GM20431 (cell line): ENCODE measurements around the gene SH3RF3.

Source experiments
- in situ Hi-C: fragments of 300-500 bp; cut with MseI, MboI; formaldehyde crosslinking; loops from one replicate; pipeline ENCODE4 v1.15.0; 2020; ENCODE audit warnings: low sequenced_read_pairs; ENCODE audit not compliant: unreplicated experiment

The SH3RF3 gene

DNA sequence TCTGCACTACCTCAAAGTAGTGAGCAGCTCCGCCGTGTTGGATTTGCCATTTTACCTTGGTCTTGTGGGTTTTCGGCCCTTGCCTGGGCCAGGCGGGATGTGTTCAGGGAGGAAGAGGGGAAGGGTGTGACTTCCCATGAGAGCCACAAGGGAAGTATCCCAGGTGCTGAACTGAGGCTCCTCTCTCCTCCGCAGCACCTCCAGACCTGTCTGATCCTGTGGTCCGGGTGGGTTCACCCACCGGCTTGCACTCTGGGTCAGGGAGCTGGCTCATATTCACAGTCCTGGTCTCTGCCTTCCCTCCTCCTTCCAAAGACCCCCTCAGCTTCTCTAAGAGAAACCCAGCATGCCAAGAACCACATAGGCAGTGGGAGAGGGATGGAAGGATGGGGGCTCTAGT lies 249.0 kb downstream of the SH3RF3 start:
- in situ Hi-C loops = no loop called here

DNA sequence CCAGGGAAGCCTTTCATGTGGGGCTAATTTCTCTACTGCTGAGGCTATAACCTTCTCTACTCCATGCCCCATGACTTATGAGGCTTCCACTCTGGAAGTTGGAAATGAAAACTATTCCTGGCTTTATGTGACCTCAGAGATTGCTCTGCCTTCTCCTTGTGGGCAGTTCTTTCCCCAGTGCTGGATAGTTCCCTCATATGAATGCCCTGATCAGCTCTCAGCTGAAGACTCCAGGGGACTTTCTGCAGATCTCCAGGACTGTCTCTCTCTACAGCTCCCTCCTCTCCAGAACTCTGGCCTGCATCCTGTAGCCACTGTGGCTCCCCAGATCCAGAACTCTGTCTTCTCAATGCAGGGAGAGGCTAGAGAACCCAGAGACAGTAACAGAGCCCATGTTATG lies 249.7 kb downstream of the SH3RF3 start:
- in situ Hi-C loops = no loop called here

DNA sequence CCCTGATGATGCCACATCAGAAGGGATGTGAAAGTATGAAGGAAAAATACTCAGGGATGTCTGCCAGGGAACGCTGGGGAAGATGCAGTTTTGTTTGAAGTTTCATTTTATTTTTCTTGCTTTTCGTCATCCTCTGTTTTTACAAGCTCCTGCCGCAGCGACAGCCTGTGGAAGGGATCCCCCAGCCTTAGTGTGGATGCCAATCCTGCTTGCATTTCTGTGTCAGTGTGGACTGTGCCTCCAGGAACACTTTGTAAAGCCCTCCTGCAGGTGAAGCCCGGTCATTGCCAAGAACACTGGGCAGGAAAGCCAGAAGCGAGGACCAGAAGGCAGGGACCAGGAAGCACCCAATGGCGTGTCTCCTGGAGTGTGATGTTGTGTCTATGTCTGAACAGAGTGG lies 250.5 kb downstream of the SH3RF3 start:
- in situ Hi-C loops = no loop called here

DNA sequence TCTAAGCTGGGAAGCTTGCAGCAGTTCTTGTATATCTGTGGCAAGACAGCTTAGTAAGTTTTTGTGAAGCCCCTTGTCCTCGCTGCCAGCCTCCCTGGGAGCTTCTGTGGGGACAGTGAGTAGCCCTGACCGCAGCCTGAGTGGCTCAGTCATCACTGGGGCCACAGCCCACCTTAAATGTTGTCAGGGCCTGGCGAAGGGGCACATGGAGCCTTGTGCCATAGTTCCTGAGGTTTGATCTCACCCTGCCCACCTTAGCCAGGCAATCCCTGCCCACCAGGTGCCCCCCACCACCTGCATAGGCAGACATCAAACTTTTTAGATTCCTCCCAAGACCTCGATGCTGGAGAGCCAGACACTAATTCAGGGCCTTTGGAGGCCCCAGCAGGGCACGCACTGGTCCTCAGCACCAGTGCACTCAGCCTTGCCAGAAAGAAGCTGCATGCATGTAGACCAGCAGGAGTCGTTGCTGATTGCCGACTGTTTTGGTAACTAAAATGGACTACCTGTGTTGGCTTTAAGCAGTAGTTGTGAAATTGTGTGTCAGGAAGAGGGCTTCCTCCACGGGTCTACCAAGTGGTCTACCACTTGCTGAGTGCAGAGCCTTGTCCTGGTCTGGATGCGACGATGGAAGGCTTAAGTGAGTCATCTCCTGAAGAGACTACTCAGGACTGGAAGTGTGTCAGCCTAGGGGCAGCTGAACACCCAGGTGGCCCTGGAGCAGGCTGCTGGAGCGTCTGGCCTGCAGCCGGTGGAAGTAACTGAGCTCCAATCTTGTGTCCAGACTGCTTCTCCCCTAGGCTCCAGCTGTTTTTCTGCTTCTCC lies 251.7 kb downstream of the SH3RF3 start:
- in situ Hi-C loops = no loop called here

DNA sequence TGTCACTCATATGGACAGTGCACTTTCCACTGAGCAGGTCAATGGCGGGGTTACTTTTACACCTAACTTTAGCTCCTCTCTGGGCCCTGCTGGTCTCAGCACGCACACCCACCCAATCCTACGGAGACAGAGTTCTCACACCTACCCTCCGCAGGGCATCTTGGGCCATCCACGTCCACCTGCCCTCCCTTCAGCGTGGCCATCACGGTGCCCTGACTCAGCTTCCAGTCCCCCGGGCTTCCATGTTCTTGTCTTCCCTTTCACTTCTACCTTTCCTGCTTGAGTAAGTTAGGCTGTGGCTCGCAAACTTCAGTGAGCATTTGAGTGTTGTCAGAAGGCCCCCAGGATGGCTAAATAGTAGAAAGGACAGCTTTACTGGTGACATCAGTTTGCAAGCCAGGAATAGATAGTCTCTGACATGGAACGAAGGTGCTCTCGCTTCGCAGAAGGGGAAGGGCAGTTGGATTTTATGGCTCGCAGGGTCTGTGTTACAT lies 252.4 kb downstream of the SH3RF3 start:
- in situ Hi-C loops = no loop called here

GRCh38 chr2:109382226-109382895 lies 253.4 kb downstream of the SH3RF3 start:
- in situ Hi-C loops = no loop called here

- in situ Hi-C loops = no loop called here
These were observed 253.9 kb downstream of the SH3RF3 start for GRCh38 chr2:109382951-109383350.

GRCh38 chr2:109383505-109384307 lies 254.7 kb downstream of the SH3RF3 start:
- in situ Hi-C loops = no loop called here

- in situ Hi-C loops = no loop called here
These were observed 255.6 kb downstream of the SH3RF3 start for GRCh38 chr2:109384308-109385271.

DNA sequence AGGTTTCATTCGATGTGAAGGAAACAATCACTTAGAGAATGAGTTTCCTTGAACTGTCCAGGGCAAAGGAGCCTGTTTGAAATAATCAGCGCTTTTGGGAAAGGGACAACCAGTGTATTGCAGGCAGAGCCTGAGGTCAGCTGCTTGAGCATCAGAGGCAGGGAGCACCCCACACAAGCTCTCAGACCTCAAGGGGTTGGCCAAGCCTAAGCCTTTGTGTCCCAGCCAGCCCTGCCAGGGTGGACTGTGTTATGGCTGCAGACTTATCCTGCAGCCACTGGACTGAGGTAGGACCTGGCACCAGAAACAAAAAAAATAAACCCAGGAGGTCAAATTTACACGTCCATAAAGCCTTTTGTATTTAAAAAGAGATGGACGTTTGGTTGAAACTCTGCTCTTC lies 256.5 kb downstream of the SH3RF3 start:
- in situ Hi-C loops = no loop called here

- in situ Hi-C loops = no loop called here
These were observed 257.1 kb downstream of the SH3RF3 start for GRCh38 chr2:109386004-109386695.

DNA sequence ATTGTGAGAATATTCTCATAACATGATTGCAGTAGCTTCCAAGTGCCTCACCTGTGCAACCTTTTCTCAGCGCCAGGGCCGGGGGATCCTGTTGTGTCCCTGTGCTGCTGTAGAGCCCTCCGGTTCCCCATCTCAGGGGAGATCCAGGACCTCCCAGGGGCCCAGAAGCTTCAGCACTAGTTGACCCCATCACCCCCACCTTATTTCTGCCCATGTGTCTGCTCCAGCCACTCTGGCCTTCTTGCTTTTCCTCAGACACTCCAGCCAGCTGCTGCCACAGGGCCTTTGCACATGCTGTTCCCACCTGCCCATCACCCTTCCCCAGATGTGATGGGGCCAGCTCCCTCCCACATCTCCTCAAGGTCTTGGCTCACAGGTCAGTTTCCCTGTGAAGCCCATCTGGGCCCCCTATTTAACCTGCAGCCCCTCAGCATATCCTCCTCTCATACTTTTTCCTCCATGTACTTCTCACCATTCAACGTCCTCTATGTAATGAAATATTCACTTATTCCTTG lies 258.3 kb downstream of the SH3RF3 start:
- in situ Hi-C loops = no loop called here

DNA sequence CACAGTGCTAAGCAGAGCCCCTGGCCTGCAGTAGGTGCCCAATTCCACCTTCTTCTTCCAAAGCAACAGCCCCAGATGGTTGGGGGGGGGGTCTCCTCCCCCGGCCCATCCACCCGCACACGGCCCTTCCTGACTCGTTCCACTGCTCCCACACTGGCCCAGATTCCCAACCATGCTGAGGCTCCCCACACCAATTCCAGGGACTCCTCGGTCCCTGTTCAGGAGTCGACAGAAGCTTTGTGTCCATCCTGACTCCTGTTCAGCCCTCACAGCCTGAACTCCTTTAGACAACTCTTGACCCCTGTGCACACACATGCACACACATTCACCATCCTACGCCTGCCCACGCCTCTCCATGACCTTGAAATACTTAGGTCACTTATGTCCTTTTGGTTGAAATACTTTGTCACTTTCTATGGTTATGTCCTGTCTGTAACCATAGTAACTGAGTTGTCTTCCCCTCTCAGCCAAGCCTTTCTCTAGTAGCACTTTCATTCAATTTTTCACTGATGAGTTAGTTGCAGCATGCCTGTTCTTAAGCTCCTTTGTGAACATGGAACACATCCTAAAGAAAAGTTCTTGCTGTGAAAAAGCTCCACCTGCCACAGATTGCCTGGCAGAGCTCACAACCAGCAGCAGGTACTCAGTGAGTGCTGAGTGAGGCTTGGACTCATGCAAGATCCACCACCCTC lies 258.9 kb downstream of the SH3RF3 start:
- in situ Hi-C loops = no loop called here

- in situ Hi-C loops = no loop called here
These were observed 262.2 kb downstream of the SH3RF3 start for GRCh38 chr2:109391243-109391642.

- in situ Hi-C loops = no loop called here
These were observed 263.1 kb downstream of the SH3RF3 start for GRCh38 chr2:109392140-109392539.

DNA sequence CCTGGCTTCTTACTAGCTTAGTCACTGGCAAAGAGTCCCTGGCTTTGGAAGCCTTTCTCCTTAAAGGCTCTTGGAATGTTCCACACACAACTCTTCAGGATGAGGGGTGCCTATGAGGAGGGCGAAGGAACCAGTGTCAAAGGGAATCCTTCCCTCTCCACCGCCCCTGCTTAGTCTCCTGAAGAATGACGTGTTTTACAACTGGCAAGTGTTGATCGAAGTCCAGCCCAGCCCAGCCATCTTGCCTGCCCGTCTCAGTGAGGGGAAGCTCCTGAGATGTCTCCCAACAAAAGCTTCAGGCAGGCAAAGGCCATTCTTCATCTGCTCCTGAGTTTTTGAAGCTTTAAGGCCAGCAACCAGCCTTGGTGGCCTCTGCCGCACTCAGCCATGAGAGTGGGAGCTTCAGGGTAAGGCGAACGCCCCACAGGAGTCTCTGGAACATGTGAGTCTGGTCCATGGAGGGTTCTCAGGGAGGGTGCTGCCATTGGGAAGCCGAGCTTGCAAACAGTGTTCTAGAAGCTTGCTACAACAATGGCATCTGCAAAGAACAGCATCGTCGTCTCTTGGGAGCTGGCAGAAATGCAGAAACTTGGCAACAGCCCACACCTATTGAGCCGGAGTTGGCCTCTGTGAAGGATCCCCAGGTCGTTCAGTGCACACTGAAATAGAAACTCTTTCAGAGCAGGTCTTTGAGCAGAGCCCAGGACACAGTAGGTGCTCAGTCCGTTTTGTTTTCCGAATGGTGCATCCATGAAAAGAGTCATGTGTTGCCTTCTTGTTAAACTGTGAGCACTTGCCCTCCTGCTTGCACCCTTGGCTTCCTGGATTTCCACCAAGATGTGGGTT lies 264.0 kb downstream of the SH3RF3 start:
- in situ Hi-C loops = no loop called here

DNA sequence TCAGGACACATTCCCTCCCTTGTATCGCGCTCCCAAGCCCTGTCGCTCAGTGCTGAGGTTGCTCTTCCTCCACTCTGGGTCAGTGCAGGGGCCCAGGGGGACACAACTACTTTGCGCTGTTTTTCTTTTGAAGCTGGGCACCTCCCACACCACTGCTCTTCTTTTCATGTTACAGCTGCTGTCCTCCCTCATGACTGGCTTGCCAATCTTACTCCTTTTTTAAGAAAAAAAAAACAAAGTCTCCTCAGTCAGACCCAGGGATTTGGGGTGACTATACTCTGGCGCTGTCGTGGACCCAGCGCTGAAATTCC lies 264.6 kb downstream of the SH3RF3 start:
- in situ Hi-C loops = no loop called here
